ENCODE data around the gene PRDM2.

DNA sequence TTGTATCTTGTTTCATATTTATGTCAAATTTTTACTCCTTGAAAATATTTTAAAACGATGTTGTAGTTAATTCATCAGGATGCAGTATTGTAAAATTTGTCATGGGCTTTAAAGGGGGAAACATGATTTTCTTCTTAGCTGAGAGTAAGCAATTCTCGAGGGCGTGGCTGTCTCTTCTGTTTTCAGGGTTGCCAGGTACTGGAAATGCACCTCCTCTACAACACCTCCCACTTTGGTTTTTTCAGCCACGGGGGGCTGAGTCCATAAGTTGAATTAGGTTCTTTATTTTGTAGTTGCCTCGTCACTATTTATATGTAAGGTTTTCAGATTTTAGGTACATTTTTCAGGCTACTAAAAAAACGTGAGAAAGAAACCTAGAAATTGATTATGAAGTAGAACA is 64.0 kb downstream of the PRDM2 start:
- TF ChIP-seq TARDBP (IDR thresholded peaks at IDR 0.05) (no peak), FOXM1 (IDR thresholded peaks at IDR 0.05; ENCODE audit: borderline replicate concordance) (no peak), FOXA1 (IDR thresholded peaks at IDR 0.05) (no peak), BHLHE40 (IDR thresholded peaks at IDR 0.05; ENCODE audit: borderline replicate concordance) (no peak), ARNT (IDR thresholded peaks at IDR 0.05) (no peak), ZNF384 (IDR thresholded peaks at IDR 0.05) (no peak), SUZ12 (IDR thresholded peaks at IDR 0.05) (no peak), LEF1 (IDR thresholded peaks at IDR 0.05; ENCODE audit: borderline replicate concordance) (no peak)
- TF ChIP-seq, protein P1, sequence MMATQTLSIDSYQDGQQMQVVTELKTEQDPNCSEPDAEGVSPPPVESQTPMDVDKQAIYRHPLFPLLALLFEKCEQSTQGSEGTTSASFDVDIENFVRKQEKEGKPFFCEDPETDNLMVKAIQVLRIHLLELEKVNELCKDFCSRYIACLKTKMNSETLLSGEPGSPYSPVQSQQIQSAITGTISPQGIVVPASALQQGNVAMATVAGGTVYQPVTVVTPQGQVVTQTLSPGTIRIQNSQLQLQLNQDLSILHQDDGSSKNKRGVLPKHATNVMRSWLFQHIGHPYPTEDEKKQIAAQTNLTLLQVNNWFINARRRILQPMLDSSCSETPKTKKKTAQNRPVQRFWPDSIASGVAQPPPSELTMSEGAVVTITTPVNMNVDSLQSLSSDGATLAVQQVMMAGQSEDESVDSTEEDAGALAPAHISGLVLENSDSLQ (IDR thresholded peaks at IDR 0.05): no peak
